Sigmoid colon (tissue), 7 donors: Measurements from ENCODE around the gene ASTL. TPM values are rescaled to one million over a fixed set of nuclear protein-coding genes. Genes with fewer than 3 reads are reported as not detected.
"Not testable (repeated sequence)": the region's sequence is repeated elsewhere in the genome, so short reads cannot be mapped to it uniquely, and the experiment has no call there.

Source experiments
- DNase-seq: peaks from one replicate; pipeline ENCODE4 v3.0.0-alpha.2; 2019
- H3K27ac ChIP-seq, 4 donors: fragments of 200-600 bp; sonication (generic); one replicate each; pipeline ENCODE4 v1.5.1; 2016 to 2019; ENCODE audit warnings: mild to moderate bottlenecking in 1 of 4
- H3K27me3 ChIP-seq, 3 donors: fragments of 200-600 bp; sonication (generic); one replicate each; pipeline ENCODE4 v1.5.1; 2019; ENCODE audit warnings: mild to moderate bottlenecking in 1 of 3
- H3K36me3 ChIP-seq, 4 donors: fragments of 200-600 bp; sonication (generic); one replicate each; pipeline ENCODE4 v1.5.1; 2016 to 2019
- H3K4me1 ChIP-seq, 4 donors: fragments of 200-600 bp; sonication (generic); one replicate each; pipeline ENCODE4 v1.5.1; 2017 to 2019
- H3K4me3 ChIP-seq, 4 donors: fragments of 200-600 bp; sonication (generic); one replicate each; pipeline ENCODE4 v1.5.1; 2017 to 2019; ENCODE audit warnings: mild to moderate bottlenecking in 2 of 4, moderate library complexity in 1 of 4
- H3K9me3 ChIP-seq, 4 donors: fragments of 200-600 bp in 3 of 4; sonication (generic) in 3 of 4; one replicate each; pipeline versions ENCODE4 v1.5.1 to v1.6.1; 2013 to 2019
- CTCF ChIP-seq, 4 experiments: fragments of 450-650 bp in 3 of 4; fragments of 200-600 bp in 1 of 4; IDR thresholded peaks; one replicate each; pipeline ENCODE4 v1.5.1; 2016 to 2019; ENCODE audit warnings: antibody characterized with exemption in 4 of 4, mild to moderate bottlenecking in 3 of 4, moderate library complexity in 2 of 4
- EP300 ChIP-seq, 4 donors: sonication (generic); formaldehyde crosslinking; IDR thresholded peaks; one replicate each; pipeline ENCODE4 v1.6.1; 2017; ENCODE audit warnings: antibody characterized with exemption in 4 of 4
- POLR2A ChIP-seq, 2 donors: fragments of 450-650 bp; IDR thresholded peaks; one replicate each; pipeline ENCODE4 v1.6.1; 2016; ENCODE audit warnings: antibody characterized with exemption in 2 of 2, mild to moderate bottlenecking in 2 of 2, moderate library complexity in 2 of 2
- POLR2AphosphoS5 ChIP-seq, 4 donors: sonication (generic); formaldehyde crosslinking; IDR thresholded peaks; one replicate each; pipeline ENCODE4 v1.6.1; 2017; ENCODE audit warnings: antibody characterized with exemption in 4 of 4
- WGBS, 2 donors: extraction: QIAGEN DNeasy Blood & Tissue Kit; methylation state at CpG; one replicate each; pipeline ENCODE4 v1.1.7; 2013; 5-methylcytosine and 5-hydroxymethylcytosine counted together
- intact Hi-C: fragments of 100-400 bp; cut with DNase I; formaldehyde crosslinking; loops from one replicate; pipeline ENCODE4 v1.15.1; 2023
- polyA plus RNA-seq, 3 donors: library from polyadenylated mRNA; stranded (reverse); fragments of 200-250 nt; gene quantifications; one replicate each; pipeline ENCODE4 v1.2.3, GENCODE V29; 2013
- total RNA-seq, 4 donors: library from RNA; depleted of rRNA; stranded (reverse); fragments of >200 nt; gene quantifications; one replicate each; pipeline ENCODE4 v1.1.0, GENCODE V29; 2016
- donor health status: healthy with polysubstance abuse.
- donor health status: Bipolar disorder and iron deficiency.
- donor health status: healthy.

Gene ASTL
- total and polyA plus RNA-seq, 7 donors = 0.36 TPM; not detected in 6

GRCh38 chr2:96143231-96143847 is 5.0 kb upstream of the ASTL start:
- Histone ChIP-seq H3K36me3 (no peaks in the 10 kb centered on the region), H3K27ac (no peak overlapping the region), H3K9me3 (no peaks in the 10 kb centered on the region), H3K4me3 (no peak overlapping the region), H3K27me3 (peaks cover 0 to under 1% (median 0%) of the 10 kb centered on the region in 3 donors), H3K4me1 (peaks cover 0 to 17% (median 14%) of the 10 kb centered on the region in 4 donors)
- 69 to 72% methylated on average over 10 of the region's 10 CpGs for WGBS, 2 donors
- no peak for TF ChIP-seq POLR2AphosphoS5 (IDR thresholded peaks at IDR 0.05)
- no peak for TF ChIP-seq EP300 (IDR thresholded peaks at IDR 0.05)
- TF ChIP-seq POLR2A (IDR thresholded peaks at IDR 0.05) = no peak
- TF ChIP-seq CTCF (IDR thresholded peaks at IDR 0.05) = no peak
- intact Hi-C loops = loop anchor here (5.0 kb wide), 1 partner anchor 119 kb away; no protein-coding TSS in a partner anchor
- DNase-seq = peak; percentile 56

- 79 to 86% methylated on average over 26 of the region's 26 CpGs for WGBS, 2 donors
- Histone ChIP-seq H3K36me3 (no peaks in the 10 kb centered on the region), H3K4me1 (peaks cover 0 to 17% (median 13%) of the 10 kb centered on the region in 4 donors), H3K27me3 (peaks cover 0 to 3% (median 0%) of the 10 kb centered on the region in 3 donors), H3K9me3 (no peaks in the 10 kb centered on the region), H3K4me3 (no peak overlapping the region), H3K27ac (no peak overlapping the region)
- intact Hi-C loops = loop anchor here (5.0 kb wide), 1 partner anchor 120 kb away; no protein-coding TSS in a partner anchor
- DNase-seq = peak; percentile 33
- no peak for TF ChIP-seq POLR2AphosphoS5 (IDR thresholded peaks at IDR 0.05)
- TF ChIP-seq POLR2A (IDR thresholded peaks at IDR 0.05) = no peak
- TF ChIP-seq EP300 (IDR thresholded peaks at IDR 0.05) = no peak
- TF ChIP-seq CTCF (IDR thresholded peaks at IDR 0.05) = no peak
Measured at GRCh38 chr2:96142217-96143113, 4.2 kb upstream of the ASTL start.

- not testable (repeated sequence) for H3K9me3 ChIP-seq, H3K27ac ChIP-seq, H3K36me3 ChIP-seq, DNase-seq, H3K4me3 ChIP-seq
- Histone ChIP-seq H3K4me1 (peaks cover 0 to 17% (median 13%) of the 10 kb centered on the region in 4 donors), H3K27me3 (peaks cover 0 to 10% (median 0%) of the 10 kb centered on the region in 3 donors)
- intact Hi-C loops = loop anchor here (5.0 kb wide), 1 partner anchor 121 kb away; no protein-coding TSS in a partner anchor
- WGBS, 2 donors = 93 to 96% methylated on average over 5 of the region's 5 CpGs
Measured at GRCh38 chr2:96141624-96141967, 3.3 kb upstream of the ASTL start.

- Histone ChIP-seq H3K27me3 (peaks cover 0 to 12% (median 0%) of the 10 kb centered on the region in 3 donors), H3K36me3 (no peaks in the 10 kb centered on the region)
Measured at GRCh38 chr2:96140941-96141623, 2.8 kb upstream of the ASTL start.

More at GRCh38 chr2:96140941-96141623, 2.8 kb upstream of the ASTL start:
- TF ChIP-seq POLR2A (IDR thresholded peaks at IDR 0.05) = no peak
- TF ChIP-seq EP300 (IDR thresholded peaks at IDR 0.05) = no peak
- TF ChIP-seq POLR2AphosphoS5 (IDR thresholded peaks at IDR 0.05) = no peak
- TF ChIP-seq CTCF (IDR thresholded peaks at IDR 0.05) = no peak
- DNase-seq = no peak
- intact Hi-C loops = loop anchor here (5.0 kb wide), 1 partner anchor 121 kb away; no protein-coding TSS in a partner anchor
- peaks cover 0 to 17% (median 13%) of the 10 kb centered on the region in 4 donors for H3K4me1 ChIP-seq
- H3K4me3 ChIP-seq = no peak overlapping the region
- no peaks in the 10 kb centered on the region for H3K9me3 ChIP-seq
- 94% methylated on average over 13 of the region's 13 CpGs for WGBS, 2 donors
- no peak overlapping the region for H3K27ac ChIP-seq
